GM23338 (cell line): ENCODE results near the gene PLA2G4B. TPM values are rescaled to one million over a fixed set of nuclear protein-coding genes. Genes with fewer than 3 reads are reported as not detected.

Source experiments
- ATAC-seq: fragments of 200-7000 bp; cut with Tn5 transposase; 3 replicates; pipeline ENCODE4 v1.9.1; 2020
- DNase-seq: peaks from one replicate; pipeline ENCODE4 v3.0.0-alpha.2; 2015; ENCODE audit warnings: low spot score
- H2AFZ ChIP-seq: fragments of 200-600 bp; sonication (generic); 2 replicates; pipeline ENCODE4 v1.8.0; 2016; ENCODE audit warnings: antibody characterized with exemption, mild to moderate bottlenecking, moderate library complexity
- H3F3A ChIP-seq: fragments of 200-600 bp; sonication (generic); replicated peaks from 2 replicates; pipeline ENCODE4 v1.8.0; 2017; ENCODE audit warnings: antibody characterized with exemption, mixed run types, low read depth
- H3K27ac ChIP-seq: fragments of 200-600 bp; sonication (generic); 2 replicates; pipeline ENCODE4 v1.6.1; 2016; ENCODE audit warnings: low read depth
- H3K27me3 ChIP-seq: fragments of 200-600 bp; sonication (generic); 2 replicates; pipeline ENCODE4 v1.8.0; 2016; ENCODE audit warnings: mild to moderate bottlenecking, mixed run types, moderate library complexity; ENCODE audit not compliant: insufficient read depth
- H3K36me3 ChIP-seq: fragments of 200-600 bp; sonication (generic); 2 replicates; pipeline ENCODE4 v1.8.0; 2016; ENCODE audit warnings: mild to moderate bottlenecking; ENCODE audit not compliant: insufficient read depth
- H3K4me1 ChIP-seq: fragments of 200-600 bp; sonication (generic); 2 replicates; pipeline ENCODE4 v1.8.0; 2016; ENCODE audit warnings: mild to moderate bottlenecking, moderate library complexity; ENCODE audit not compliant: insufficient read depth
- H3K4me2 ChIP-seq: fragments of 200-600 bp; sonication (generic); 2 replicates; pipeline ENCODE4 v1.7.1; 2017; ENCODE audit warnings: mixed run types
- H3K4me3 ChIP-seq: fragments of 200-600 bp; sonication (generic); 2 replicates; pipeline ENCODE4 v1.6.1; 2016; ENCODE audit warnings: mixed run types
- H3K79me2 ChIP-seq: fragments of 200-600 bp; sonication (generic); replicated peaks from 2 replicates; pipeline ENCODE4 v1.8.0; 2017; ENCODE audit warnings: mild to moderate bottlenecking; ENCODE audit not compliant: insufficient read depth
- H3K9me2 ChIP-seq: fragments of 200-600 bp; sonication (generic); 2 replicates; pipeline ENCODE4 v1.8.0; 2017; ENCODE audit not compliant: insufficient read depth
- H4K20me1 ChIP-seq: fragments of 200-600 bp; sonication (generic); replicated peaks from 2 replicates; pipeline ENCODE4 v1.8.0; 2017; ENCODE audit warnings: mild to moderate bottlenecking; ENCODE audit not compliant: insufficient read depth
- H3K27ac Mint-ChIP-seq: 2 replicates; pipeline ENCODE4 v1.8.0; 2020; ENCODE audit warnings: inconsistent platforms, mild to moderate bottlenecking, moderate library complexity, mixed read lengths
- H3K27me3 Mint-ChIP-seq: 3 replicates; pipeline ENCODE4 v1.8.0; 2022; ENCODE audit warnings: low read depth, mild to moderate bottlenecking, moderate library complexity, mixed read lengths, inconsistent platforms; ENCODE audit not compliant: insufficient read depth, poor library complexity
- H3K36me3 Mint-ChIP-seq: 3 replicates; pipeline ENCODE4 v1.8.0; 2021; ENCODE audit warnings: low read depth, mild to moderate bottlenecking, inconsistent platforms, moderate library complexity, mixed read lengths
- H3K4me1 Mint-ChIP-seq: 3 replicates; pipeline ENCODE4 v1.8.0; 2020; ENCODE audit warnings: mild to moderate bottlenecking, inconsistent platforms, mixed read lengths
- H3K4me3 Mint-ChIP-seq: 3 replicates; pipeline ENCODE4 v1.8.0; 2021; ENCODE audit warnings: moderate library complexity, mild to moderate bottlenecking, inconsistent platforms, mixed read lengths
- H3K9me3 Mint-ChIP-seq: 3 replicates; pipeline ENCODE4 v1.8.0; 2020; ENCODE audit warnings: moderate library complexity, mild to moderate bottlenecking, inconsistent platforms, mixed read lengths
- CREB1 ChIP-seq: fragments of 250-450 bp; sonication (Bioruptor Pico); IDR thresholded peaks from 2 replicates; pipeline ENCODE4 v1.5.0; 2020; ENCODE audit warnings: low read depth, mild to moderate bottlenecking, moderate library complexity
- CTCF ChIP-seq, 2 experiments: fragments of 200-600 bp in 1 of 2; sonication (generic) in 1 of 2; conservative IDR thresholded peaks; 2 replicates each; pipeline versions ENCODE4 v1.5.1 to v1.6.1; 2016 to 2017; ENCODE audit warnings: antibody characterized with exemption in 2 of 2, low read depth in 2 of 2, mild to moderate bottlenecking in 2 of 2, moderate library complexity in 1 of 2
- ETS1 ChIP-seq: IDR thresholded peaks from 2 replicates; pipeline ENCODE4 v1.6.1; 2016; ENCODE audit warnings: antibody characterized with exemption
- EZH2 ChIP-seq: fragments of 200-600 bp; sonication (generic); IDR thresholded peaks from one replicate; pipeline ENCODE4 v1.8.0; 2017; ENCODE audit warnings: antibody characterized with exemption, mild to moderate bottlenecking, low read depth; ENCODE audit not compliant: unreplicated experiment
- EZH2phosphoT487 ChIP-seq: fragments of 200-600 bp; sonication (generic); IDR thresholded peaks from one replicate; pipeline ENCODE4 v1.8.1; 2018; ENCODE audit warnings: antibody characterized with exemption; ENCODE audit not compliant: unreplicated experiment
- JUNB ChIP-seq: IDR thresholded peaks from one replicate; pipeline ENCODE4 v1.6.1; 2016; ENCODE audit warnings: antibody characterized with exemption; ENCODE audit not compliant: unreplicated experiment
- NANOG ChIP-seq: IDR thresholded peaks from 2 replicates; pipeline ENCODE4 v1.6.1; 2016; ENCODE audit warnings: antibody characterized with exemption, borderline replicate concordance
- POLR2AphosphoS5 ChIP-seq: IDR thresholded peaks from 2 replicates; pipeline ENCODE4 v1.6.1; 2016; ENCODE audit warnings: antibody characterized with exemption, low read depth
- REST ChIP-seq: IDR thresholded peaks from one replicate; pipeline ENCODE4 v1.6.1; 2018; ENCODE audit warnings: antibody characterized with exemption; ENCODE audit not compliant: unreplicated experiment
- STAT1 ChIP-seq: IDR thresholded peaks from one replicate; pipeline ENCODE4 v1.6.1; 2016; ENCODE audit warnings: antibody characterized with exemption; ENCODE audit not compliant: unreplicated experiment
- ZNF114 ChIP-seq: fragments of 250-450 bp; sonication (Bioruptor Pico); IDR thresholded peaks from 2 replicates; pipeline ENCODE4 v1.5.0; 2020; ENCODE audit warnings: mild to moderate bottlenecking, moderate library complexity
- ZNF331 ChIP-seq: fragments of 250-450 bp; sonication (Bioruptor Pico); IDR thresholded peaks from 2 replicates; pipeline ENCODE4 v1.5.0; 2020; ENCODE audit warnings: low read depth, mild to moderate bottlenecking, moderate library complexity
- polyA plus RNA-seq: library from polyadenylated mRNA; unstranded; fragments of >200 nt; fragmentation: Nextera tagmentation; extraction: Ambion mirVana; gene quantifications from 2 replicates; pipeline ENCODE4 v1.2.1, GENCODE V29; 2016
- total RNA-seq: library from RNA; depleted of rRNA; stranded (reverse); fragments of >200 nt; shearing (Covaris generic); gene quantifications from 2 replicates; pipeline ENCODE4 v1.2.3, GENCODE V29; 2014
- TF ChIP-seq, protein P1 (sequence below): fragments of 250-450 bp; sonication (Bioruptor Pico); IDR thresholded peaks from 2 replicates; pipeline ENCODE4 v1.5.0; 2020; ENCODE audit warnings: mild to moderate bottlenecking, moderate library complexity

Gene PLA2G4B
- total and polyA plus RNA-seq, 2 experiments from 2014 or later: 4.4 to 9.6 TPM

DNA sequence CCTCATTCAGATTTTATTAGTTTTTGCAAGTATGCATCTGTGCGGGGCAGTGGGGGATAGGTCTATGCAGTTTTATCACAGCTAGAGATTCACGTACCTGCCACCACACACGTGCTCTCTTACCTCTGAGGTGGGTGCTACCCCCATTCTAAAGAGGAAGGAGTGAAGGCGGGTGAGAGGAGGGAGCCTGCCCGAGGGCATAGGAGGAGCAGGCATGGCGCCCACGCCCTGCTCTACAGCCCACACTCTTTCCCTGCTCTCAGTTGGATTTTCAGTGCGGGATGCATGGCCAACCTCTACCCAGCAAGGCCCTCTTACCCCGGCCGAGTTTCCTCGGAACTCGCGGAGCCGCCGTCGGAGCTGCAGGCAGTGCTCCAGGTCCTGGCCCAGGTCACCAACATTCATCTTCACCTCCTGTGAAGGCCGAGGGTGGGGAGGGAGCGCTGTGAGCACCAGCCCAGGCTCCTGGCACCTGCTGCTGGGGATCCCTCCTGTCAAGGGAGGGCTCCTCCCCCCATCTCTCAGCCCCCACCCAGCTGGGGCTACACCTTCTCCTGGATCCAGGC is 26.9 kb downstream of the PLA2G4B start:
- TF ChIP-seq STAT1 (no peak), POLR2AphosphoS5 (no peak), REST (no peak), ZNF114 (CRISPR knock-in tag) (no peak), JUNB (no peak), NANOG (no peak), CTCF (conservative IDR thresholded peaks at IDR 0.05; ENCODE audit: low read depth in 2 of 2) (no peak), ZNF331 (CRISPR knock-in tag) (no peak), EZH2phosphoT487 (no peak), EZH2 (no peak), CREB1 (CRISPR knock-in tag) (no peak), ETS1 (no peak)
- TF ChIP-seq, protein P1, sequence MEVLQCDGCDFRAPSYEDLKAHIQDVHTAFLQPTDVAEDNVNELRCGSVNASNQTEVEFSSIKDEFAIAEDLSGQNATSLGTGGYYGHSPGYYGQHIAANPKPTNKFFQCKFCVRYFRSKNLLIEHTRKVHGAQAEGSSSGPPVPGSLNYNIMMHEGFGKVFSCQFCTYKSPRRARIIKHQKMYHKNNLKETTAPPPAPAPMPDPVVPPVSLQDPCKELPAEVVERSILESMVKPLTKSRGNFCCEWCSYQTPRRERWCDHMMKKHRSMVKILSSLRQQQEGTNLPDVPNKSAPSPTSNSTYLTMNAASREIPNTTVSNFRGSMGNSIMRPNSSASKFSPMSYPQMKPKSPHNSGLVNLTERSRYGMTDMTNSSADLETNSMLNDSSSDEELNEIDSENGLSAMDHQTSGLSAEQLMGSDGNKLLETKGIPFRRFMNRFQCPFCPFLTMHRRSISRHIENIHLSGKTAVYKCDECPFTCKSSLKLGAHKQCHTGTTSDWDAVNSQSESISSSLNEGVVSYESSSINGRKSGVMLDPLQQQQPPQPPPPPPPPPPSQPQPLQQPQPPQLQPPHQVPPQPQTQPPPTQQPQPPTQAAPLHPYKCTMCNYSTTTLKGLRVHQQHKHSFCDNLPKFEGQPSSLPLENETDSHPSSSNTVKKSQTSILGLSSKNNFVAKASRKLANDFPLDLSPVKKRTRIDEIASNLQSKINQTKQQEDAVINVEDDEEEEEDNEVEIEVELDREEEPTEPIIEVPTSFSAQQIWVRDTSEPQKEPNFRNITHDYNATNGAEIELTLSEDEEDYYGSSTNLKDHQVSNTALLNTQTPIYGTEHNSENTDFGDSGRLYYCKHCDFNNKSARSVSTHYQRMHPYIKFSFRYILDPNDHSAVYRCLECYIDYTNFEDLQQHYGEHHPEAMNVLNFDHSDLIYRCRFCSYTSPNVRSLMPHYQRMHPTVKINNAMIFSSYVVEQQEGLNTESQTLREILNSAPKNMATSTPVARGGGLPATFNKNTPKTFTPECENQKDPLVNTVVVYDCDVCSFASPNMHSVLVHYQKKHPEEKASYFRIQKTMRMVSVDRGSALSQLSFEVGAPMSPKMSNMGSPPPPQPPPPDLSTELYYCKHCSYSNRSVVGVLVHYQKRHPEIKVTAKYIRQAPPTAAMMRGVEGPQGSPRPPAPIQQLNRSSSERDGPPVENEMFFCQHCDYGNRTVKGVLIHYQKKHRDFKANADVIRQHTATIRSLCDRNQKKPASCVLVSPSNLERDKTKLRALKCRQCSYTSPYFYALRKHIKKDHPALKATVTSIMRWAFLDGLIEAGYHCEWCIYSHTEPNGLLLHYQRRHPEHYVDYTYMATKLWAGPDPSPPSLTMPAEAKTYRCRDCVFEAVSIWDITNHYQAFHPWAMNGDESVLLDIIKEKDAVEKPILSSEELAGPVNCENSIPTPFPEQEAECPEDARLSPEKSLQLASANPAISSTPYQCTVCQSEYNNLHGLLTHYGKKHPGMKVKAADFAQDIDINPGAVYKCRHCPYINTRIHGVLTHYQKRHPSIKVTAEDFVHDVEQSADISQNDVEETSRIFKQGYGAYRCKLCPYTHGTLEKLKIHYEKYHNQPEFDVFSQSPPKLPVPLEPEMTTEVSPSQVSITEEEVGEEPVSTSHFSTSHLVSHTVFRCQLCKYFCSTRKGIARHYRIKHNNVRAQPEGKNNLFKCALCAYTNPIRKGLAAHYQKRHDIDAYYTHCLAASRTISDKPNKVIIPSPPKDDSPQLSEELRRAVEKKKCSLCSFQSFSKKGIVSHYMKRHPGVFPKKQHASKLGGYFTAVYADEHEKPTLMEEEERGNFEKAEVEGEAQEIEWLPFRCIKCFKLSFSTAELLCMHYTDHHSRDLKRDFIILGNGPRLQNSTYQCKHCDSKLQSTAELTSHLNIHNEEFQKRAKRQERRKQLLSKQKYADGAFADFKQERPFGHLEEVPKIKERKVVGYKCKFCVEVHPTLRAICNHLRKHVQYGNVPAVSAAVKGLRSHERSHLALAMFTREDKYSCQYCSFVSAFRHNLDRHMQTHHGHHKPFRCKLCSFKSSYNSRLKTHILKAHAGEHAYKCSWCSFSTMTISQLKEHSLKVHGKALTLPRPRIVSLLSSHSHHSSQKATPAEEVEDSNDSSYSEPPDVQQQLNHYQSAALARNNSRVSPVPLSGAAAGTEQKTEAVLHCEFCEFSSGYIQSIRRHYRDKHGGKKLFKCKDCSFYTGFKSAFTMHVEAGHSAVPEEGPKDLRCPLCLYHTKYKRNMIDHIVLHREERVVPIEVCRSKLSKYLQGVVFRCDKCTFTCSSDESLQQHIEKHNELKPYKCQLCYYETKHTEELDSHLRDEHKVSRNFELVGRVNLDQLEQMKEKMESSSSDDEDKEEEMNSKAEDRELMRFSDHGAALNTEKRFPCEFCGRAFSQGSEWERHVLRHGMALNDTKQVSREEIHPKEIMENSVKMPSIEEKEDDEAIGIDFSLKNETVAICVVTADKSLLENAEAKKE (CRISPR knock-in tag): no peak

More for the DNA sequence above, 26.9 kb downstream of the PLA2G4B start:
- ATAC-seq (no peak), DNase-seq (no peak)
- Histone ChIP-seq H3K27ac (no peak overlapping the region), H2AFZ (no peak overlapping the region), H3K79me2 (no peaks in the 10 kb centered on the region), H3K36me3 (no peaks in the 10 kb centered on the region), H3K27me3 (no peaks in the 10 kb centered on the region), H3K4me1 (no peaks in the 10 kb centered on the region), H3K4me2 (no peak overlapping the region), H3K4me3 (no peak overlapping the region), H4K20me1 (no peaks in the 10 kb centered on the region), H3F3A (no peaks in the 10 kb centered on the region), H3K9me2 (no peaks in the 10 kb centered on the region)
- no peaks in the 10 kb centered on the region for H3K9me3 Mint-ChIP-seq
- H3K36me3 Mint-ChIP-seq: no peaks in the 10 kb centered on the region; the same call in 2 of the 3 replicates
- H3K27me3 Mint-ChIP-seq: peaks cover 13% of the 10 kb centered on the region
- H3K4me1 Mint-ChIP-seq: peaks cover 13% of the 10 kb centered on the region
- no peak overlapping the region for H3K4me3 Mint-ChIP-seq
- no peak overlapping the region for H3K27ac Mint-ChIP-seq
